Activated T-helper 1 cell treated with anti-CD3 and anti-CD28 coated beads, Interleukin-12 subunit alpha, Interleukin-12 subunit beta, Interleukin-2, Interleukin-4 antibody, amounts not matched to agents 30 ng/mL and 10 ng/mL and 1 ng/mL, durations not matched to agents 14 hours and 24 hours and 36 hours (primary cell): Measurements from ENCODE around the gene MAEA. TPM values are rescaled to one million over a fixed set of nuclear protein-coding genes. Genes with fewer than 3 reads are reported as not detected.

Experiments used
- DNase-seq: peaks from one replicate; pipeline ENCODE4 v3.0.0; 2021; ENCODE audit warnings: low spot score
- H3K27ac Mint-ChIP-seq: one replicate; pipeline ENCODE4 v1.8.0; 2021; ENCODE audit warnings: mild to moderate bottlenecking, mixed read lengths
- H3K27me3 Mint-ChIP-seq: one replicate; pipeline ENCODE4 v1.8.0; 2022; ENCODE audit warnings: mild to moderate bottlenecking, moderate library complexity, mixed read lengths; ENCODE audit not compliant: insufficient read depth
- H3K36me3 Mint-ChIP-seq: one replicate; pipeline ENCODE4 v1.8.0; 2021; ENCODE audit warnings: low read depth, mixed read lengths
- H3K4me1 Mint-ChIP-seq: one replicate; pipeline ENCODE4 v1.8.0; 2021; ENCODE audit warnings: low read depth, mixed read lengths
- H3K4me3 Mint-ChIP-seq: one replicate; pipeline ENCODE4 v1.8.0; 2021; ENCODE audit warnings: mild to moderate bottlenecking, moderate library complexity, mixed read lengths
- H3K9me3 Mint-ChIP-seq: one replicate; pipeline ENCODE4 v1.8.0; 2021; ENCODE audit warnings: mixed read lengths
- intact Hi-C: fragments of 100-400 bp; cut with micrococcal nuclease; formaldehyde crosslinking; loops from one replicate; pipeline ENCODE4 v1.15.1; 2024
- total RNA-seq: library from RNA; stranded (reverse); gene quantifications from 2 replicates; pipeline ENCODE4 v1.2.3, GENCODE V29; 2022

The MAEA gene
- total RNA-seq, 1 donor from 2014 or later: 67.1 TPM

DNA sequence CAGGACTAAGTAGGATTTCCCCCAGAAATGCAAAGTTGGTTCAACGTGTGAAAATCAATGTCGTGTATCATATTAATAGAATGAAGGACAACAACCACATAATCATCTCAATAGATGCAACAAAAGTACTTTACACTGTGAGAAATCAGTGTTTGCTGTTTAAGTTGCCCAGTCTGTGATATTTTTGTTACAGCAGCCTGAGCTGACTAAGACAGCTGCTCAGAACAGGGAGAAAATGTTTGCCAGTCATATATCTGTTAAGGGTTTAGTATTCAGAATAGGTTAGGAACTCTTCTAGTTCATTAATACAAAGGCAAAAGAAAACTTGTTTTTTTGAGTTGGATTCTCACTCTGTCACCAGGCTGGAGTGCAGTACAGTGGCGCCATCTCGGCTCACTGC lies 12.5 kb downstream of the MAEA start:
- DNase-seq: no peak
- Mint-ChIP-seq H3K9me3 (no peaks in the 10 kb centered on the region), H3K27ac (peak overlapping the region; percentile 16), H3K4me3 (no peak overlapping the region), H3K36me3 (peaks cover 28% of the 10 kb centered on the region), H3K27me3 (no peaks in the 10 kb centered on the region), H3K4me1 (peaks cover 25% of the 10 kb centered on the region)
- intact Hi-C loops: no loop called here

GRCh38 chr4:1305261-1305711 lies 15.6 kb downstream of the MAEA start:
- Mint-ChIP-seq H3K9me3 (no peaks in the 10 kb centered on the region), H3K27me3 (no peaks in the 10 kb centered on the region), H3K27ac (no peak overlapping the region), H3K4me1 (peaks cover 47% of the 10 kb centered on the region), H3K4me3 (no peak overlapping the region), H3K36me3 (peaks cover 22% of the 10 kb centered on the region)
- intact Hi-C loops: loop anchor here (5.0 kb wide), 1 partner anchor 42 kb away; the partner anchor contains the start of gene UVSSA
- DNase-seq: no peak

DNA sequence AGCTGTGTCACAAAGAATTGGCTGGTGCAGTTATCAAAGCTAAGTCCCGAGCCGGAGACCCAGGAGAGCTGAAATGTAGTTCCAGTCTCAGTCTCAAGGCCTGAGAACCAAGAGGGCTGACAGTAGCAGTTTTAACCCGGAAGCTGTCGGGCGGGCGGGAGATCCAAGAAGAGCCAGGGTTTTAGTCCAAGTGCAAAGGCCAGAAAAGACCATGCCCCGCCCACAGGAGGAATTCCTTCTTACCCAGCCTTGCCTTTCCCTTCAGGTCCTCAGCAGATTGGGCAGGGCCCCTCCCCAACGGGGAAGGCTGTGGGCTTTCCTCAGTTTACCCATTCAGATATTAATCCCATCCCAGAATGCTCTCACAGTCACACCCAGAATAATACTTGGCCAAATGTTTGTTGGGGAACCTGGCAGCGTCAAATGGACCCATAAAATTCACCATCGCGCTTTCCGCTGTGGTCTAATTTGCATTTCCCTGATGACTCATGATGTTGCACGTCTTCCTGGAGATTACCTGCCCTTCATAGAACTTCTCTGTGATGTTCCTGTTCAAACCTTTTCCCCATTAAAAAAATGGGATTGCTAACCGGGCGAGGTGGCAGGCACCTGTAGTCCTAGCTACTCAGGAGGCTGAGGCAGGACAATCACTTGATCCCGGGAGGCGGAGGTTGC lies 16.2 kb downstream of the MAEA start:
- H3K36me3 Mint-ChIP-seq: peaks cover 19% of the 10 kb centered on the region
- no peaks in the 10 kb centered on the region for H3K9me3 Mint-ChIP-seq
- peaks cover 47% of the 10 kb centered on the region for H3K4me1 Mint-ChIP-seq
- peak overlapping the region; percentile 4 for H3K4me3 Mint-ChIP-seq
- no peak for DNase-seq
- intact Hi-C loops: loop anchor here (5.0 kb wide), 1 partner anchor 41 kb away; the partner anchor contains the start of gene UVSSA
- H3K27me3 Mint-ChIP-seq: no peaks in the 10 kb centered on the region
- H3K27ac Mint-ChIP-seq: peak overlapping the region; percentile 49

GRCh38 chr4:1307951-1308735 lies 18.5 kb downstream of the MAEA start:
- Mint-ChIP-seq H3K9me3 (no peaks in the 10 kb centered on the region), H3K36me3 (peaks cover 26% of the 10 kb centered on the region), H3K27ac (no peak overlapping the region), H3K4me3 (no peak overlapping the region), H3K27me3 (no peaks in the 10 kb centered on the region), H3K4me1 (peaks cover 52% of the 10 kb centered on the region)
- intact Hi-C loops: loop anchor here (5.0 kb wide), 1 partner anchor 39 kb away; the partner anchor contains the start of gene UVSSA
- DNase-seq: no peak

- Mint-ChIP-seq H3K9me3 (no peaks in the 10 kb centered on the region), H3K36me3 (peaks cover 35% of the 10 kb centered on the region), H3K4me3 (peak overlapping the region; percentile 49), H3K27me3 (no peaks in the 10 kb centered on the region), H3K27ac (peak overlapping the region; percentile 36), H3K4me1 (peaks cover 52% of the 10 kb centered on the region)
- intact Hi-C loops: loop anchor here (5.0 kb wide), 1 partner anchor 38 kb away; the partner anchor contains the start of gene UVSSA
- peak; percentile 41 for DNase-seq
These were observed 19.7 kb downstream of the MAEA start for GRCh38 chr4:1309261-1310010.

DNA sequence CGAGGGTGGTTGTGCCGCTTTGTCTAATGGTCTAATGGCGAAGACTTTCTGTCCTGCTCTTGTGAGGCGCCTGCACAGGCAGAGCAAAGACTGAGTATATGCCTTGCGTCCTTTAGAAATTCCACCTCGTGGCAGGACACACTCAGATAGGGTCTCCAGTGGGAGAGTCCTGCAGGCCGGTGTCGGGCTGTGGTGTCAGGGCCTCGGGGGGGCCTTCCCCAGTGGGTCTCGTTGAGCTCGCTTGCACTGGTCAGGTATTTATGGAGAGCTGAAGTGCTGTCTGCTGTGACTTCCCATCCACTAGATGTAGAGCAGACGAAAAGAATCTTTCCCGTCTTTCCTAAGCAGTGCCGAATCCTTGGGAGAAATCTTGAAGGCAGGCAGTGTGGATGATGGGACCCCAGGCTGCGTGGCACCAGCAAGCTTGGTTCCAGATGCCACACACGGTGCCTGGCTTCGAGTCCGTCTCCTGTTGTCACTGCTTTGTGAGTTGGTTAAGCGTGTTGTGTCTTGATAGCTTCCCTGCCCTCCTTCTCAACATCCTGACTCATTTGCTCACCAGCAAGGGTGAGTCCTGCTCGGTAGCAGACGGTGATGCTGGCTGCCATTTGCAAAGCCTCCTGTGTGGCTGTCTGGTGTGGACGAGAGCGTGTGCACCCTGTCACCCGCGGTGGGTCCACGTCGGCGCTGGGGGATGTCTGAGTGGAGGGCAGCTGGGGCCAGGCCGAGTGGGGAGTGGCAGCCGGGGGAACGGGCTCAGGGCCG lies 20.5 kb downstream of the MAEA start:
- Mint-ChIP-seq H3K36me3 (peaks cover 34% of the 10 kb centered on the region), H3K27ac (no peak overlapping the region), H3K4me3 (peak overlapping the region; percentile 49), H3K4me1 (peaks cover 49% of the 10 kb centered on the region), H3K9me3 (no peaks in the 10 kb centered on the region), H3K27me3 (no peaks in the 10 kb centered on the region)
- intact Hi-C loops: no loop called here
- DNase-seq: no peak

DNA sequence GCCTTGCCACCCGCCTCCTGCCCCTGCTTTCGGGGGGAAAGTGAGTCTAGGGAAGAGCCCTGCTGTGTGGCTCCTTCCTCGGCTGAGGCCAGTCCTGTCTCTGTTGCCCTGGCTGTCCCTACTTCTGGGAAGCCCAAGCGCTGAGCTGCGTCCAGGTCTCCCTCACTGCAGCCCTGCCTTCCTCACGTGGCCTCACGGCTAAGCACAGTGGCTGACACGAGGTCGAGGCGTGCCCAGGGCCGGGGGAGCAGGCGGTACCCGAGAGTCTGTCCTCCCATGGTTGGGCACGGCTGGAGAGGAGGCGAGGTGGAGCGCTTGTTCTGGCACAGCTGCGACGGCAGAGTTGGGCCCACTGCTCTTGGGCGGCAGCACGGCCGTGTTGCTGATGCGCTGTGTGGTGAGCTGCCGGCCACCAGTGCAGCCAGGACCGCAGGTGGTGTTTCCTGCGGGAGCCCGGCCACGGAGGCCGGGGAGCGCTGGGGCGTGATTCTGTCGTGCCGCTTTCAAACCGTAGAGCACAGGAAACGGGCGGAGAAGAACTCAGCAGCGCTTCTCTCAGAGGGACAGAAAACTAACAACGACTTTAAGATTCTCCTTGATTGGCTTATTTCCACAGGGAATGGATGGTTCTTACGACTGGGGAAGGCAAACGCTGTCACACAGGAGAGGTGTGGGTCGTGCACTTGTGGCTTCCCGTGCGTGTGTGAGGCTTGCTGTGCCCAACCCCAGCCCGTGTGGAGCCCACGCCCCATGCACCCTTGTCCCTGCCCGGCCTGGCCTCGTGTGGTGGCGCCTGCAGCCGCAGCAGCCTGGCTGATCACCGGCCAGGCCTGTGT lies 21.3 kb downstream of the MAEA start:
- Mint-ChIP-seq H3K27ac (peak overlapping the region; percentile 40), H3K9me3 (no peaks in the 10 kb centered on the region), H3K36me3 (peaks cover 37% of the 10 kb centered on the region), H3K4me3 (peak overlapping the region; percentile 11), H3K4me1 (peaks cover 46% of the 10 kb centered on the region), H3K27me3 (no peaks in the 10 kb centered on the region)
- no peak for DNase-seq
- intact Hi-C loops: no loop called here

DNA sequence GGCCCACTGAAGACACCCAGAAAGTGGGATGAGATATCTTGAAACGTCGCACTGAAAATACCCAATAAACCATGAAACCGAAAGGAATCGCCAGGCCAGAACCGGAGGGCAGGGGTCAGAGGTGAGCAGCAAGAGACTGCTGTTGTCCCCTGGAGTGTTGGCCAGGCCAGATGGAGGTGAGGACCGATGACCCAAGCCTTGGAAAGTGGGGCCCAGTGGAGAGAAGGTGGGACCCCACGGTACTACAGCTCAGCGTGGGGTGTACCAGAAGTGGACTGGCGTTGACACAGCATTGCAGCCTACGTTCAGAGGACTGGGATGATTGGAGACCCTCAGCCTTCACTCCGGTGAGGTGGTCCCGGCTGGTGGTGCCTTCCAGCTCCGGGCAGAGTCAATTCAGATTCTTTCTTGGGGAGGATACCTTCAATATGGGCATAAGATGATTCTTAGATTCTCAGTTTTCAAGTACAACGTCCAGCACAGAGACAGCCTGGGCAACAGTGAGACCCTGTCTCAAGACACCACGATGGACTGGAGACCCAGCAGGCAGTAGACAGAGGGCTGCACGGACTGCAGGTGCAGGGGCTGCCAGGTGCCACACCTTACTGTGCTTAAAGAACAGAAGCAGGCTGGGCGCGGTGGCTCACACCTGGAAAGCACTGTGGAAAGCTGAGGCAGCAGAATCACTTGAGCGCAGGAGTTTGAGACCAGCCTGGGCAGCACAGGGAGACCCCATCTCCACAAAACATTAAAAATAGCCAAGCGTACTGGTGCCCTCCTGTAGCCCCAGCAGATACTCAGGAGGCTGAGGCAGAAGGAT lies 23.3 kb downstream of the MAEA start:
- H3K9me3 Mint-ChIP-seq: no peaks in the 10 kb centered on the region
- peaks cover 35% of the 10 kb centered on the region for H3K4me1 Mint-ChIP-seq
- H3K4me3 Mint-ChIP-seq: no peak overlapping the region
- no peak overlapping the region for H3K27ac Mint-ChIP-seq
- intact Hi-C loops: no loop called here
- no peaks in the 10 kb centered on the region for H3K27me3 Mint-ChIP-seq
- DNase-seq: no peak
- peaks cover 46% of the 10 kb centered on the region for H3K36me3 Mint-ChIP-seq

DNA sequence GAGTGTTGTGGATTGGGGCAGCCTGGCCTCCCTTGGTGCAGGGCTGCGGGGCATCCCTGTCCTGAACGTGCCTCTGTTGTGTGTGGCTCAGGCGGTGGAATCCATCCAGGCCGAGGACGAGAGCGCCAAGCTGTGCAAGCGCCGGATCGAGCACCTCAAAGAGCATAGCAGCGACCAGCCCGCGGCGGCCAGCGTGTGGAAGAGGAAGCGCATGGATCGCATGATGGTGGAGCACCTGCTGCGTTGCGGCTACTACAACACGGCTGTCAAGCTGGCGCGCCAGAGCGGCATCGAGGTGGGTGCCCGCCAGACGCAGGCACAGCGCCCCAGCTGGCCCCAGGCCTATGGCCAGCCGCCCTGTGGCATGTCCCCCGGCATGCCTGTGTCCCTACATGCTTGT lies 25.6 kb downstream of the MAEA start:
- no peak overlapping the region for H3K4me3 Mint-ChIP-seq
- intact Hi-C loops: no loop called here
- peaks cover 19% of the 10 kb centered on the region for H3K4me1 Mint-ChIP-seq
- no peak for DNase-seq
- H3K27ac Mint-ChIP-seq: no peak overlapping the region
- H3K27me3 Mint-ChIP-seq: no peaks in the 10 kb centered on the region
- H3K9me3 Mint-ChIP-seq: no peaks in the 10 kb centered on the region
- peaks cover 47% of the 10 kb centered on the region for H3K36me3 Mint-ChIP-seq

DNA sequence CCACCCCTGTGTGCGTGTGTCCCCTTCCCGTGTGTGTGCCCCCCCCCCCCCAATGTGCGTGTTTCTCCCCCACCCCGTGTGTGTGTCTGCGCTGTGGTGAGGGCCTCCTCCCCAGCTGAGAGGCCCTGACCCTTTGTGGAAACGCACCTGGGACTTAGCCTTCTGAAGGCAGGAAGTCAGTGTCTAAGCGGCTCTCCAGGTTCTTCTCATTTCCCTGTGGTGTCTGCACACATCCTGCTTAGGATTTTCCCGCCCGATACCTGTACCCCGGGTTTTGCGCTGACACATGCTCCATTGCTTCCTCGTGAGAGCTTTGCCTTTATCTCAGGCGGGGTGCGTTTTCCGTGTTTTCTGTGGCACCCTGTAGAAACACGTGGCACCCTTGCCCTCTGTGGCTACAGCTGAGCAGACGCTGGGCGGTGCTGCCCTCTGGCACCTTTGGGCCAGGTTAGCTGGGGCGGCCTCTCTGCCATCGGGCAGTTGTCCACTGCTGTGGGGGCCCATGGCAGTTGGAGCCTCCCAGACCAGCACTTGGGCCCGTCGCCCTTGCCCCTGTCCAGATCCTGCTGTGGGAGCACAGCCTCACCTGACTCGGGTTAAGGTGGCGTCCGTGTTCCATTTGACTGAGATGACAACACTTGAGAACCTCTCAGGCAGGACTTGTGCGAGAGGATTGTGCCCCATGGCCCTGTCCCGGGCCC lies 26.3 kb downstream of the MAEA start:
- Mint-ChIP-seq H3K36me3 (peaks cover 47% of the 10 kb centered on the region), H3K4me3 (no peak overlapping the region), H3K27ac (peak overlapping the region; percentile 82), H3K9me3 (no peaks in the 10 kb centered on the region), H3K27me3 (no peaks in the 10 kb centered on the region), H3K4me1 (peaks cover 17% of the 10 kb centered on the region)
- DNase-seq: no peak
- intact Hi-C loops: no loop called here
